ENCODE measurements around the gene NECAB2.

GRCh38 chr16:83973581-83974385 is 5.7 kb downstream of the NECAB2 start:
- no peak for TF ChIP-seq CTCF (IDR thresholded peaks at IDR 0.05)
- TF ChIP-seq EP300 (IDR thresholded peaks at IDR 0.05) = no peak
- TF ChIP-seq POLR2A (IDR thresholded peaks at IDR 0.05) = no peak

All from tibial nerve (tissue), 4 donors.